GM21528 (cell line): Measurements from ENCODE around the gene PPP2R3B.
"Not testable (repeated sequence)": the region's sequence is repeated elsewhere in the genome, so short reads cannot be mapped to it uniquely, and the experiment has no call there.

ENCODE experiments used
- ATAC-seq: cut with Tn5 transposase; IDR thresholded peaks from one replicate; pipeline ENCODE4 v1.9.1; 2021; ENCODE audit warnings: mild to moderate bottlenecking, moderate library complexity; ENCODE audit not compliant: unreplicated experiment, low FRiP score

Gene PPP2R3B

DNA sequence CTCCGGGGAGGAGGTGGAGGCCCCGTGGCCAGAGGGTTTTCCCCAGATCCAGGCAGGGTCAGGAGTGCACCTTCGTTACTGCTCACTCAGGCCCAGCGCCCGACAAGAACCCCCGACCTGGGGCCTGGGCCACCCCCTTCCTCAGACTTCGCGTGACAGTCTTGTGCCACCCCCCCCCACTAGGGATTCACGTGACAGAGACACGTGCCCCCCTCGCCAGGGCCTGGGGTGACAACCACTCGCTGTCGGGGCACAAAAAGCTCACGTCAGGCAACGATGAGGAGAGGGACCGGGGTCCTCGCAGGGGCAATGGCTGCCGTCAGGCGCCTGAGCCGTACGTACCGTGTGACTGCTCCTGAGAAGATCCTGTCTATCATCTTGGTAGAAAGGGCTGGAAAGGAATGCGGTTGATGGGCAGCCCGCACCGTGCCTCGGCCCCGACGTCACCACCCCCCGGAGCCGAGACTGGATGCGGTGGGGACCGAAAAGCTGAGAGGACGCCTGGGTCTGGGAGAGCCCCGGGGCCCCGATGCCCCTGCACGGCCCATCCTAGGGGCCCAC, 45.1 kb downstream of the PPP2R3B start:
- ATAC-seq, result no peak

DNA sequence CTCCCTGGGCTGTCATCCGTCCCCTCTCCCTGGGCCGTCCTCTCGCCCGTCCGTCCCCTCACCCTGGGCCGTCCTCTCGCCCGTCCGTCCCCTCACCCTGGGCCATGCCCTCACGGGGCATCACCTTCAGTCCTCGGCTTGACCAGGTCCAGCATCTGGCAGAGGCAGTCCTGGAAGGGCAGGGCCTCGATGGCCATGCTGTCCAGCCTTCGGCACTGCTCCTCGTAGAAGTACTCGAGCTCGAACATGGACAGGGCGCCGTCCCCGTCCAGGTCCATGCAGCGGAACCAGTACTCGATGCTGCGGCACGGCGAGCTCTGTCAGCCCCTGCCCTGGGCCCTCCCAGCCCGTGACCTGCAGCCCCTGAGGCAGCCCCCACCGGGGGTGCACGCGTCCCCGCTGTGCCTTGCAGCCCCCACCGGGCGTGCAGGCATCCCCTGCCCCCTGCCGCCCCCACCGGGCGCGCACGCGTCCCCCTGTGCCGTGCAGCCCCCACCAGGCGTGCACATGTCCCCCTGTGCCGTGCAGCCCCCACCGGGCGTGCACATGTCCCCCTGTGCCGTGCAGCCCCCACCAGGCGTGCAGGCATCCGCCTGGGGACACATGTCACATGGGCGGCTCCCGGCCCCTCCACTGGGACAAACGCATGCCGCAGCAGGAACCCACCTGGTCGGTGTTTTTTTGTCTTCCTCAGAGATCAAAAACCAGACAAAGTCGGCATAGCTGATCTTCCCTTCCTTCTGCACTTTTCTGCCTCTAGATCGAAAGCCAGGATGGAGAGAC, 45.9 kb downstream of the PPP2R3B start:
- no peak for ATAC-seq

DNA sequence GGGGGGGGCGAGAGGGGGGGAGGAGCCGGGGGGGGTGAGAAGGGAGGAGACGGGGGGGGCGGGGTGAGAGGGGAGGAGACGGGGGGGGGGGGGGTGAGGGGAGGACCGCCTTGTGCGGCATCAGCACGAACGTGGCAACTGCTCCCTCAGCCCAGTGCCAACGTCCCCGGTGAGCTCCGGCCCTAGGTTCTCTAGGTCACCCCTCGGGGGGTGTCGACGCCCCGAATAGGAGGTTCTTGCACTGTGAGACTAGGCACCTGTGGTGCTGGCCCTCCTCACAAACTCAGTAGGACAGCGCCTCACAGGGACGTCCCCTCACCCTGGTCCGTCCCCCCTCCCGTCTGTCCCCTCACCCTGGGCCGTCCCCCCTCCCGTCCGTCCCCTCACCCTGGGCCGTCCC, 46.6 kb downstream of the PPP2R3B start:
- ATAC-seq, result no peak

DNA sequence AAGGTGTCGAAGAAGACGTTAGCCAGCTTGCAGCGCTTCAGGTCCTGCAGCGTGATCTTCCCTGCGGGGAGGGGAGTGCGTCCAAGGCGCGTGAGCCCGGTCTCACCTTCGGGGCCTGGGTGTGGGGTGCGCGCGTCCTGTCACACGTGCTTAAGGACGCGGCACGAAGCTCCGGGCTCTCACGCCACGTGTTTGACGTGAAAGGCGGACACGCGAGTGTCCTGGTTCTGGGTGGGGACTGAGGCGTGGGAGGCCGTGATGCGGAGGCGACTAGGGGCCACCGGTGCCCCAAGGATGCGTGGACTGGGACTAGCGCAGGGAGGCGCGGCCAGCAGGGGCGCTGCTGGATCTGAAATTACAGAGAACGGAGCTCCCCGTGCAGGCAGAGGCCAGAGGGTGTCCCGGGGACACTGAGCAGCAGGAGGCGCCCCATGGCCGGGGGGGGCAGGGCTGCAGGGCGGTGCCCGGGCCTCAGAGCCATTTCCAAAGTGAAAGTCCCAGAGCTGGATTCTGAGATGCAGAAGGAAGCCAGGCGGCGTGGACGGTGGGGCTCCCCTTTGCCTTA, 47.8 kb downstream of the PPP2R3B start:
- ATAC-seq, result no peak

DNA sequence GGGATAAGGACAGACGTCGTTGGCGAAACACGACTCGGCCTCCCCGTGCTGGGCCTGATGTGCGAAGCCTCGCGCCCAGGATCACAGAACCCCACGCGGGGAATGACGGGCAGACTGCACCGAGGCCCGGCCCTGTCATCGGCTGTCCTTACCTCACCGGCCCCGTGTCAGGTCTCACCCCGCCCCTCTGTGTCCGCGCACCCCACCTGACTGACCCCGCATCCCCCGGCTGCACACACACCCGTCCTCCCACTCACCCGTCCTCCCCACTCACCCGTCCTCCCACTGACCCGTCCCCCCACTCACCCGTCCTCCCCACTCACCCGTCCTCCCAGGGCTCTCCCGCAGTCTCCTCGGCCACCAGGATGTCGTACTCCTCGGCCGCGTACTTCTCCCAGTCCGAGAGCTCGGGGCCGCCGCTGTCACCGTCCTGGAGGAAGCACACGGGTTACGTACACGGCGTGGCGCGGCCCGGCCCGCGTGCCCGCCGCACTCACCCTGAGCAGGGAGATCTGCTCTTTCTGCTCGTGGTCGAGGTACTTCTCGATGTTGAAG, 48.3 kb downstream of the PPP2R3B start:
- no peak for ATAC-seq

DNA sequence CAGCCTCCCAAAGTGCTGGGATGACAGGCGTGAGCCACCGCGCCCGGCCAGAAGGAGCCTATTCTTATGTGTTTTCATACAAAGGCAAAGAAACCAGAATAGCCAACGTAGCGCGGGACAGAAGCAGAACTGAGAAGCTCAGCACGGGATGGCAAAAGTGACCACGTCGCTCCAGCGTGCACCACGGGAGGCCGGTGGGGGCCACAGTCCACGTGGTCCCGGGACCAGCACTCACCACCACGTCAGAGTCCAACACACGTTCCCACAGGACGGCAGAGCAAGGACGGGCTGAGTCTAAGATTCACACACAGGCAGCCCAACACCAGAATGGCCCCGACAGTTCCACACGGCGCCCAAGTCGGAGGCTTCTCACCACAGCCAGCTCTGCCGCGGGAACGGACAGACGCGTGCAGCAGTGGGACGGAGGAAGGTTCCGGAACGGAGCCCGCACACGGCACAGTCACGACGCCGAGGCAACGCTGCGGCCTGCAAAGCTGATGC, 49.3 kb downstream of the PPP2R3B start:
- no peak for ATAC-seq

DNA sequence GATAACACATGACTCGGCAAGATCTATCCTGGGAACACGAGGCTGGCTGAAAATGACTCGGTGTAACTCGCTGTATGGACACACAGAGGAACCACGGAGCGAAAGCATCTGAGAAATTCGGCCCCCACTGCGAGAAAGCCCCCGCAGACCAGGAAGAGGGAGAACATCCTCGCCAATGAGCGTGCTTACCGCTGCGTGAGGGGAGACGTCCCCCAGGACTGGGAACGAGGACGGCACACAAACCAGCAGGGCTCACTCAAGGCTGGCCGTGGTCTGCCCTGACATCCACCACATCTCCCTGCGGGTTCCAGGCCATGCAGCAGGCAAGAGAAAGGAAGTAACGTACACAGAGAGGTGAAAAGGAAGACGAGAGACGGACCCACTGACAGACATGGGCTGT, 50.5 kb downstream of the PPP2R3B start:
- no peak for ATAC-seq

DNA sequence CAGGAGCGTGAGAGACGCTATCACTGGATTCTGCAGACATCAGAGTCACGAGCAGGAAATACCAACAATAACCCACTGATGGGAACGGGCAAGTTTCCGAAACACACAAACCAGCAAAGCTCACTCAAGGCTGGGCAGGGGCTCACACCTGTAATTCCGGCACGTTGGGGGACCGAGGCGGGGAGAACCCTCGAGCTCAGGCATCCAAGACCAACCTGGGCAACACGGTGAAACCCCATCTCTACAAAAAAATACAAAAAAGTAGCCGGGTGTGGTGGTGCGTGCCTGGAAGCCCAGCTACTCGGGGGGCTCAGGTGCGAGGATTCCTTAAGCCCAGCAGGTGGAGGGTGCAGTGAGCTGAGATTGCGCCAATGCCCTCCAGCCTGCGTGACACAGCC, 51.0 kb downstream of the PPP2R3B start:
- no peak for ATAC-seq

DNA sequence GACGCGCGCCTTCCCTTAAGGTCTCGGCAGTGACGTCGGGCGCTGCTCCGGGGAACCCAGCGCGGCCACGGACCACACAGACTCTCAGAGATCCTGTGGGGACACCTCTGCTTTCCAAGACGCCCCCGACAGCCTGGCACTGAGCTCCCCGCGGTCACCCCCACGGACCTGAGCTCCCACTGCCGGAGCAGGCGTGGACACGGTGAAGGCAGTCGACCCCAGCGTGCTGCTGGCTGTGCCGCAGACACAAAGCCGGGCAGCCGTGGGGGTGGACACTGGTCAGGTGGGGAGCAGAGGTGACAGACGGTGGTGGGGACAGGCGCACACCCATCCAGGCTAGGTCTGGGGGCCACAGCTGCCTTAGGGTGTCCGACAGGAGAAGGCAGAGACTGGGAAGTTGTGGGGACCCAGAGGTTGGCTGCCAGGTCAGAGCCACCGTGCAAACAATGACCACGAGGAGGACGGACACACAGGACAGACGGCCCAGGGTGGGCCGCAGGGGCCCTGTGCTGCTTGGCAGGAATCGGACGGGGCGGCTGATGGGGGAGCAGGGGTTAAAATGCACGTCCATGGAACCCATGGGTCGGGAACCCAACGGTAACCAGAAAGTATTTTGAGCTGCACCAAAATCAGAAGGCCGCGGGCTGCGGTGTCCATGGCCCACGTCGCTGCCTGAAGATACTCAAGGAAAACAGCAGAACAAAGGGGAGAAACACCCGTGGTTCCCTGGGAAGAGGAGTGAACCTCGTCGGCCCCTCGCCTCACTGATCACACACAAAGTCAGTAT, 51.5 kb downstream of the PPP2R3B start:
- no peak for ATAC-seq

DNA sequence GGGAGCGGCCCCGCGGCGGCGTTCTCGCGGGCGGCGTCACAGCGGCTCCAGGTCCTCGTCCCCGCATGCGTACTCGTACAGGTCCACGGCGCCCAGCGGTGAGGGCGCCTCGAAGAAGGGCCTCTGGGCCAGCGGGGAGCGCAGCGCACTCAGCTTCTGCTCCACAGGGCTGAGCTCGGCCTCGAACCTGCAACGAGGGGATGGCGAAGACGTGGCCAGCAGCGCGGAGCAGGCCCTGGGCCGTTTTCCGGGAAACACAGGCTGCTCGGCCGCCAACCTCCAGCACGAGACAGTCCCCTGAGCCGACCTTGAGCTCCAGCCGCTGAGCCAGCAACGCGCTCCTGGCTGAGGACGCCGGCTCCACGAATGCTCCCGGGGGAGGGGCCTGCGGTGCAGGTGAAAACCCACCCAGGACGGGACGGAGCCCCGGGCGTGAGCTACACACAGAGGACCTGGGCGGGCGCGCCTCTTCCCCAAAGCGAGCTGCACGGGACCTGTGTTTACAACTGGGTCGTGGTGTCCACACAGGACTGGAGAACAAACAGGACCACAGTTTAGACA, 52.3 kb downstream of the PPP2R3B start:
- ATAC-seq, result no peak

DNA sequence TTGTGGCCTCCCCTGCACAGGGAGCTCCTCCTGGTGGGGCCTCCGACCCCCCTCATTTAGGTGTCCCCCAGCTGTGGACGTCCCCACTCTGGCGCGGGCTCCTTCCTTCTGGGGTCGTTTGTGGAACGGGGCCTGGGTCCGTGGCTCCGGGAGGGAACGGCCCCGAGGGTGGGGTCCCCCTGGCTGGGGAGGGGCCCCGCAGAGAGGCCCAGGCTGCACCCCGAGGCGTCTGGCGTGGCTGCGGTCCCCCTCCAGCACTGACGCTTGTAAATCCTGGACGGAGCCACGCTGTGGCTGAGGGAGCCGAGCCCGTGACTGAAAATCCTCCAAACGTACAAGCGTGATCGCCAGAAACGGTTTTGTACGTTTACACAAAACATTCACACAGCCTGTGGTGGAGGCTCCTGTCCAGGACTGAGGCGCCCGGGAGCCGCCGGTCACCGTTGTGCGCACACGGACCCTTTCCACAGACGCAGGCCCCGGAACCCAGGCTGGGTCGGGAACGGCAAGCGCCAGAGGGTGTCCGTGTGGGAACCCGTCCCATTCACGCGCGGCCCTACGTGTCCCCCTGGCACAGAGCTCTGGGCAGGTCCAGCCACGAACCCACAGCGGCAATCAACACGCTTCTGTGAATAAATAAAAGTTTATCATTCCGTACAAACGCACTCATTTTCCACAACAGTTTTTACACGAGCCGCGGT, 52.9 kb downstream of the PPP2R3B start:
- no peak for ATAC-seq

DNA sequence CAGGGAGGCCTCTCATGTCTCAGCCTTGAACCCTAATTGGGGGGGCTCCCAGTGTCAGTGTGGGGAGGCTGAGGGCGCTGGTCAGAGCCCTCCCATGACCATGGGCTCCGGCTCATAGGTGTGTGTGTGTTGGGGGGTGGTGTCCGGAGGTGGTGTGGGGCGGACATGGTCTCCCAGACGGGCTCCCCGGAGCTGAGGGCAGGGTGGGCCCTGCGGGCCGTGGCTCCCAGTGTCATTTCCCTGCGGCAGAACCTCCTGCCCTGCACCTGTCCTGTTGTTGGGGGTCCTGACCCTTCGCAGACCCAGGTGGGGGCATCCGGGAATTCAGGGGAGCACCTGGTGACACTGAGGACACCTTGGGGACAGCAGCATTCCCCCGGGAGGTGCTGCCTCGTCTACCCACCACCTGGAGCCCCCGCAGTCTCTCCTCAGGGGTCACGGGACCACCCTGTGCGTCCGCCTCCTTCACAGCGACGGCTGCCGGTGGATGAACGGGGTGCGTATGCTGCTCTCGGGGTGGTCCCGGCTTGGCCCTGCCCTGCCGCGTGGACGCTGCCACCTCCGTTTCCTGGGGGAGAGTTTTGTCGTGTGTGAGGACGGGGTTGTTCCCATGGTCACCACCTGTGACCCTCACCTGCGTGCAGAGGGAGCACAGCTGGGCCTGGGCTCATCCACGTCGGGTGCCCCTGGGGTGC, 53.6 kb downstream of the PPP2R3B start:
- no peak for ATAC-seq

DNA sequence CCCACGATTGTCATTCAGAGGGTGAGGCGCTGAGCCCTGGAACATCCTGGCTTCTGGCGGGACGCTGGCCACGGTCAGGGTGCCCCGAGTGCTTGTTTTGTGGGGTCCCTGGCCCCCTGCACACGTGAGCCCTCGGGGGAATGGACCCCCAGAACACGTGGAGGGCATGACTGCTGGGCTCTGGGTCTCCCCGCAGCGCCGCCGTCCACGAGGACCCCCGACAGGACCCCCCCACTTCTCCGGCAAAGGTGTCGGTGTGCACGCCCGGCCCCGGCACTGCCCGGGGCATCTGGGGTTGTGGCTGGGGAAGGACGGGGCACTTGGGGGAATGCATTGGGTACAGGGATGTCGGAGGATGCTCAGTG, 54.2 kb downstream of the PPP2R3B start:
- no peak for ATAC-seq

DNA sequence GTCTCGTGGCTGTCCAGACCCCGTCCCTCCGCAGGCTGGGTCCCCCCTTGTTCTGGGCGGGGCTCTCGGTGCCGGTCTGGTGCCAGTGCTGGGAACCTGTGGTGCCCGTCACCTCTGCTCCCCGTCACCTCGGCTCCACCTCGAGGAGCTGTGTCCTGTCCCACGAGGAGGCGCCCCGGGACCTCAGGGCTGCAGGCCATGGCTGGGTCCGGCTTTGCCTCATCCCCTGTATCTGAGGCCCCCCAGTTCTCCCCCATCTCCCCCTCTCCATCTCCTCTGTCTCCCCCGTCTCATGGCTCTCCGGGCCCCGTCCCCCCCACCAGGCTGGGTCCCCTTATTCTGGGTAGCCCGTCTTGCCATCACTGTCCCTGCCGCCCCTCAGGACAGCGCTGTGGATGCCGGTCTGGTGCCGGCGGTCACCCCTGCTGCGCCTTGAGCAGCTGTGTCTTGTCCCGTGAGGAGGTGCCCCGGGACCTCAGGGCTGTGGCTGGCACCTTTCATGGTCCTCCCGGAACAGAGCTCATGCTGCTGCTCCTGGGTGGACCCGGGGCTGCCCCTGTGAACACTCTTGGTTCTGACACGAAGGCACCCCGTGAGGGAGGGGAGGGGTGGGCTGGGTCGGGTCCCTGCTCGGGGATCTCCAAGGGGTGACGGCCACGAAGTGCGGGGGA, 54.7 kb downstream of the PPP2R3B start:
- no peak for ATAC-seq

DNA sequence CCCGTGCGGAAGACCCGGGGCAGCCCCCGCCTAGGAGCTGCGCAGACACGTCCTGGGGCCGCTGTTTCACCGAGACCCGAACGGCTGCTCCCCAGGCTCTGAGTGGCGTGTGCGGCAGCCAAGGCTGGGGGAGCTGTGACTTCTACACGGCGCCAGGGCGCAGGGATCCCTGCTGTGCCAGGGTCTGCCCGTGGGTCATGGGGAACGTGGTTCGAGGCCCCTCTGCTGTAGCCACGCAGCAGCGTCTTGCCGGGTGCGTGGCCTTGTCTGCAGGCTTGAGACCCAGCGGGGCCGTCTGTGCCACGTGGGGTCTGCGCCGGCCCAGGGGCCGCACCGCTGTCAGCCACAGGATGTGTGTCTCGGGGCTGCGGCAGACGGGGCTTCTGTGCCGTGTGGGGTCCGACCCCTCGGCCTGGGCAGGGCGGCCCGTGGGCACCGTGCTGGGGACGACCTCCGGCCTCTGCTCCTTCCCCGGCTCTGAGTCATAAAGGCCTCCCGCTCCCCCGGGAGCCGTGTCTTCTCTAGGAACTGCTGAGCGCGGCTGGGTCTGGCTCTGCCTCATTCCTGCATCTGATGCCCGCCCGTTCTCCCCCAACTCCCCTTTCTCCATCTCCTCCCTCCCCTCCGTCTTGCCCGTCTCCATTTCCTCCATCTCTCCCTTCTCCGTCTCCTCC, 55.4 kb downstream of the PPP2R3B start:
- no peak for ATAC-seq

DNA sequence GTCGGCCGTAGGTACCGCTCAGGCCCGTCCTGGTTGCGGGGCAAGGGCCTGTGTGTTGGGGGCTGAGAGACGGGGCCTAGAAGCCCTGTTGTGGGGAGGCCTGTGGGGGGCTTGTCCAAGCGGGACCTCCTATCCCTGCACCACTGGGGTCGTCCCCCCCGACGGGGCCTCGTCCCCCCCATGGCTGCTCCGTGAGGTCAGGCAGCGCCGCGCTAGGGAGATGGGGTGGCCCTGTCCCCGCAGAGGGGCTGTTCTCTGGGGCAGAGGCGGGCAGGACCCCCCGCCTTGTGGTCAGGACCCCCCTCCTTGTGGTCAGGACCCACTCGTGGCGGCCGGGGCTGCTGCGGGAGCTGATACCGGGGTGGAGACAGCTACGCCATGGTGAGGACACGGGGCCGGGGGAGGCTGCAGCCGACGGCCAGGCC, 56.0 kb downstream of the PPP2R3B start:
- no peak for ATAC-seq

DNA sequence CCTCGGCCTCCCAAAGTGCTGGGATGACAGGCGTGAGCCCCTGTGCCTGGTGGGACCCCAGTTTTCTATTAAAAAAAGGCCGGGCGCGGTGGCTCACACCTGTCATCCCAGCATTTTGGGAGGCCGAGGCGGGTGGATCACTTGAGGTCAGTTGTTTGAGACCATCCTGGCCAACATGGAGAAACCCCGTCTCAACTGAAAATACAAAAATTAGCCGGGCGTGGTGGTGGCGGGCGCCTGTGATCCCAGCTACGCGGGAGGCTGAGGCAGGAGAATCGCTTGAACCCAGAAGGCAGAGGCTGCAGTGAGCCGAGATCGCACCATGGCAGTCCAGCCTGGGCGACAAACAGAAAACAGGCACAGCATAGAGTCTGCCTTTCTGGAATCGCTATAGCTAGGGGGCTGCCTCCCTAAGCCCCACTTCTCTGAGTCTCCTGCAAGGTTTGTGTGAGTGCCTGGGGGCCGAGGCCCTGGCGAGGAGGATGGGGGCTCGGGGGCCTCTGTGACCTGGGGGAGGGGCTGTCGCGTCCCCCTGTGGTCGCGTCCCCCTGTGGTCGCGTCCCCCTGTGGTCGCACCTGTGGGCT, 56.5 kb downstream of the PPP2R3B start:
- not testable (repeated sequence) for ATAC-seq
